Mesothelial cell of epicardium (in vitro differentiated cells): Measurements from ENCODE around the gene TGFBRAP1. TPM values are rescaled to one million over a fixed set of nuclear protein-coding genes. Genes with fewer than 3 reads are reported as not detected.
A peak's percentile ranks its signal among the peaks of the same experiment; 100 is the strongest.

Source experiments
- DNase-seq, 2 experiments: peaks; one replicate each; pipeline ENCODE4 v3.0.0; 2021; ENCODE audit warnings: low spot score in 2 of 2; ENCODE audit not compliant: unreplicated experiment in 2 of 2
- H3K27ac Mint-ChIP-seq: 2 replicates; pipeline ENCODE4 v1.8.0; 2021; ENCODE audit warnings: mixed read lengths
- H3K27me3 Mint-ChIP-seq: 2 replicates; pipeline ENCODE4 v1.8.0; 2021; ENCODE audit warnings: low read depth, mixed read lengths
- H3K36me3 Mint-ChIP-seq: 2 replicates; pipeline ENCODE4 v1.8.0; 2021; ENCODE audit warnings: mixed read lengths
- H3K4me1 Mint-ChIP-seq: 2 replicates; pipeline ENCODE4 v1.8.0; 2021; ENCODE audit warnings: mixed read lengths
- H3K4me3 Mint-ChIP-seq: 2 replicates; pipeline ENCODE4 v1.8.0; 2021; ENCODE audit warnings: mild to moderate bottlenecking, moderate library complexity, mixed read lengths
- H3K9me3 Mint-ChIP-seq: 2 replicates; pipeline ENCODE4 v1.8.0; 2021; ENCODE audit warnings: mixed read lengths
- total RNA-seq: library from RNA; stranded (reverse); gene quantifications from 3 replicates; pipeline ENCODE4 v1.2.1, GENCODE V29; 2021
- TF ChIP-seq, protein P1 (sequence below): fragments of 200-600 bp; sonication (generic); IDR thresholded peaks from one replicate; pipeline ENCODE4 v1.5.0; 2021; ENCODE audit warnings: antibody characterized with exemption; ENCODE audit not compliant: unreplicated experiment

The TGFBRAP1 gene
- total RNA-seq, 1 donor from 2014 or later = 23.6 TPM

DNA sequence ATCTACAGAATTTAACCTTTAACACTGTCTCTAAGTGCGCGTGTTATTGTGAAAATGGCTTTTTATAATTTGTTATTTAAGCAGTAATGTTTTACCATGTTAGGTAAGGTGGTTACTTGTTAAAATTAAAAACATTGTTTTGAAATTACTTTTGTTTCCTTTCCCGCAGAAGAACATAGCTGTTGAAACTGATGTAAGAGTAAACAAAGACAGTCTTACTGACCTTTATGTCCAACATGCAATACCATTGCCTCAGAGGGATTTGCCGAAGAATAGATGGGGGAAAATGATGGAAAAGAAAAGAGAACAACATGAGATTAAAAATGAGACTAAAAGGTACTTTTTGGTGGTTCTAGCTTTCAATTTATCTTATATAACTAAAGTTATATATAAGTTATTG lies 9.9 kb upstream of the TGFBRAP1 start:
- H3K27me3 Mint-ChIP-seq = no peaks in the 10 kb centered on the region
- peaks cover 30% of the 10 kb centered on the region for H3K4me1 Mint-ChIP-seq
- DNase-seq = no peak
- H3K27ac Mint-ChIP-seq = peak overlapping the region; percentile 36
- peak overlapping the region; percentile 100 for H3K4me3 Mint-ChIP-seq
- peaks cover 17% of the 10 kb centered on the region for H3K36me3 Mint-ChIP-seq
- no peaks in the 10 kb centered on the region for H3K9me3 Mint-ChIP-seq
- TF ChIP-seq, protein P1, sequence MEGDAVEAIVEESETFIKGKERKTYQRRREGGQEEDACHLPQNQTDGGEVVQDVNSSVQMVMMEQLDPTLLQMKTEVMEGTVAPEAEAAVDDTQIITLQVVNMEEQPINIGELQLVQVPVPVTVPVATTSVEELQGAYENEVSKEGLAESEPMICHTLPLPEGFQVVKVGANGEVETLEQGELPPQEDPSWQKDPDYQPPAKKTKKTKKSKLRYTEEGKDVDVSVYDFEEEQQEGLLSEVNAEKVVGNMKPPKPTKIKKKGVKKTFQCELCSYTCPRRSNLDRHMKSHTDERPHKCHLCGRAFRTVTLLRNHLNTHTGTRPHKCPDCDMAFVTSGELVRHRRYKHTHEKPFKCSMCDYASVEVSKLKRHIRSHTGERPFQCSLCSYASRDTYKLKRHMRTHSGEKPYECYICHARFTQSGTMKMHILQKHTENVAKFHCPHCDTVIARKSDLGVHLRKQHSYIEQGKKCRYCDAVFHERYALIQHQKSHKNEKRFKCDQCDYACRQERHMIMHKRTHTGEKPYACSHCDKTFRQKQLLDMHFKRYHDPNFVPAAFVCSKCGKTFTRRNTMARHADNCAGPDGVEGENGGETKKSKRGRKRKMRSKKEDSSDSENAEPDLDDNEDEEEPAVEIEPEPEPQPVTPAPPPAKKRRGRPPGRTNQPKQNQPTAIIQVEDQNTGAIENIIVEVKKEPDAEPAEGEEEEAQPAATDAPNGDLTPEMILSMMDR = no peak

DNA sequence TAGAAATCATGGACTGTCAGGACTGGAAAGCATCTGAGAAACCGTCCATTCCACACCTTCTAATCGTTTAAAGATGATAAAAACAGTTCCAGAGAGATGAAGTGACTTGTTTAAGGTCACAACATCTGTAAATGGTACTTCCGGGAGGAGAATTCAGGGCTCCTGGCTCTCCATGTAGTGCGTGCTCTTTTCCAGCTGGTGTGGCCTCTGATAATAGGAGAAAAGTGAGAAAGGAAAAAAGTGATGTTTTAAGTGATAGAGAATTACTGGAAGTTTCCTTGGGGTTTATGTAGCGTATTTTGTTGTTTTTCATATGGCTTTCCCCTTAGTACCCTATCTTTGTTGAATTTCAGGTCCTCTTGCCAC lies 8.5 kb upstream of the TGFBRAP1 start:
- H3K27ac Mint-ChIP-seq = peak overlapping the region; percentile 97
- peaks cover 30% of the 10 kb centered on the region for H3K4me1 Mint-ChIP-seq
- H3K36me3 Mint-ChIP-seq = peaks cover 12% of the 10 kb centered on the region

DNA sequence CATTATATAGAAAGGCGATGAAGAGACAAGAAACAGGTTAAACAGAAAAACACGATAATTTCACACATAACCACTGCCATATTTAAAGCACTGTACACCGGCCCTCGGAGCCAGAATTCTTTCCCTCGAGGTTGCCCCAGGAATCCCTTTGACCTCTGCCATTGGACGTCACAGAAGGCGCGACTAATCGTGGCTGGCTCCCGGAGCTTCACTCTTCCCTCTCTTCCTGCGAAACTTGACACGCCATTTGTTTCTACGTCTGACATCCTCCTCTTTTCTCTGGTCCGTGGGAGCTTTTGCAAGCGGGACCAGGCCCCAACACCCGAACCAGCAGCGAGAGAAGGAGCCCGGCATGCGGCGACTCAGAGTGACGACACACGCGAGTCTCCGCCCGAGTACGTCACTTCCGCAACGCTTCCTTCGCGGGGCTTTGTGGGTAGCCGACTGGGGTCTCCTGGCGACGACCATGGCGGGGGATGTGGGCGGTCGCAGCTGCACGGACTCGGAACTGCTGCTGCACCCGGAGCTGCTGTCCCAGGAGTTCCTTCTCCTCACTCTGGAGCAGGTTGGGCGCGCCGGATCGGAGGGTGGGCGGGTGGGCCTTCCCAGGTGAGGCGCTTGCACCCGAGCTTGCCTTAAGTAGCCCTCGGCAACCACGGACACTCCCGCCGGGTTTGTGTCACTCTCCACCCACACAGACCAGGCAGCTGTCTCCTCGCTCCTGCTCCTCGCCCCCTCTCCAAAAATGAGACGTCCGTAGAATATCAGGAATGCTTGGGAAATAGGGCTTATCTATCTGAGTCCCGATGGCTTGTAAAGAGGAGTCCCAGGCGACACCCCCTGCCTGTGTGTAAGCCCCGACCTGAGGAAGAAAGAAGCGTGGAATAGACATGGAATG lies 7.8 kb upstream of the TGFBRAP1 start, which contains the start of gene C2orf49:
TSS of gene C2orf49 (plus strand) at position 419 of the 898 bp plus-strand sequence. CDS start at position 467, 48 bp downstream.
- H3K4me1 Mint-ChIP-seq = peaks cover 30% of the 10 kb centered on the region
- no peaks in the 10 kb centered on the region for H3K27me3 Mint-ChIP-seq
- H3K9me3 Mint-ChIP-seq = no peaks in the 10 kb centered on the region
- H3K27ac Mint-ChIP-seq = peak within 1 kb of the TSS; percentile 100
- TF ChIP-seq, protein P1 = no peak
- H3K4me3 Mint-ChIP-seq = peak within 1 kb of the TSS; percentile 100
- peaks cover 8% of the 10 kb centered on the region for H3K36me3 Mint-ChIP-seq
- peak; percentile 85 to 93 for DNase-seq

More for the DNA sequence above, 8.5 kb upstream of the TGFBRAP1 start:
- no peak for DNase-seq
- no peaks in the 10 kb centered on the region for H3K9me3 Mint-ChIP-seq
- peak overlapping the region; percentile 100 for H3K4me3 Mint-ChIP-seq
- no peaks in the 10 kb centered on the region for H3K27me3 Mint-ChIP-seq
- TF ChIP-seq, protein P1 = no peak

DNA sequence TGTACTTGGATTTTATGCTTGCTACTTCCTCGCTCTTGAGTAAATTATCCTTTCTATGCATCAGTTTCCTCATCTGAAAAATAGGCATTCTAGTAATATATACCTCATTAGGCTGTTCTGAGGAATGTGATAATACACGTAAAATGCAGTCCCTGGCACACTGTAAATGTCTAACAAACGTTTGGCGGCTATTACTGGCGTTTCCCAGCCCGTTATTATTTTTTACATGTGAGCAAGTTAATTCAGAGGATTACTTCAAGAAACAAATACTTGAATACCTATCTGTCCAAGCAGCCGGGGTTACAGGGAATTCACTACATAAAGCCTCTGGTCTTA lies 7.2 kb upstream of the TGFBRAP1 start:
- DNase-seq = no peak
- TF ChIP-seq, protein P1 = no peak
- Mint-ChIP-seq H3K4me1 (peaks cover 30% of the 10 kb centered on the region), H3K36me3 (peaks cover 5% of the 10 kb centered on the region), H3K27ac (peak overlapping the region; percentile 100), H3K27me3 (no peaks in the 10 kb centered on the region), H3K4me3 (peak overlapping the region; percentile 100), H3K9me3 (no peaks in the 10 kb centered on the region)

DNA sequence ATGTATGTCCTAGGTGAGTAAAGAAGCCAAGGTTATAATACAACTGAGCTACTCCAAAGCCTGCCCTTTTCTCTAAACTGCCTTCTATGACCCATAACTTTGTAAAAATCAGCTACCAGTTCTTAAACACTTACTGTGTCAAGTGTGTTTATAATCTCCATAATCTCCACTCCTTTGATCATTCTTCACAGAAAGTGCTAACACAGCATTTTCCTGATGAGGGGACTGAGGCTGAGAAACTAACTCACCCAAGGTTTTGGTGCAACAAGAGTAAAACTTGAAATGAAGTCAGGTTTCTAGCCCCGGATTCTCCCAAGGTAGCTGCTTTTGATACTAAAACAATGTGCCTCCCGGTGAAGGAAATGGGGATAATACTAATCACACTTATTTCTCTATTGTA lies 5.9 kb upstream of the TGFBRAP1 start:
- no peak for DNase-seq
- TF ChIP-seq, protein P1 = no peak
- Mint-ChIP-seq H3K4me1 (peaks cover 33% of the 10 kb centered on the region), H3K36me3 (peaks cover 1% of the 10 kb centered on the region), H3K27me3 (no peaks in the 10 kb centered on the region), H3K27ac (peak overlapping the region; percentile 12), H3K9me3 (no peaks in the 10 kb centered on the region), H3K4me3 (peak overlapping the region; percentile 100)
